ENCODE results near the gene EIF4G3. TPM values are rescaled to one million over a fixed set of nuclear protein-coding genes. Genes with fewer than 3 reads are reported as not detected.

The EIF4G3 gene
- total and polyA plus RNA-seq, 10 donors = 14.3 to 97.3 (median 64.1) TPM

DNA sequence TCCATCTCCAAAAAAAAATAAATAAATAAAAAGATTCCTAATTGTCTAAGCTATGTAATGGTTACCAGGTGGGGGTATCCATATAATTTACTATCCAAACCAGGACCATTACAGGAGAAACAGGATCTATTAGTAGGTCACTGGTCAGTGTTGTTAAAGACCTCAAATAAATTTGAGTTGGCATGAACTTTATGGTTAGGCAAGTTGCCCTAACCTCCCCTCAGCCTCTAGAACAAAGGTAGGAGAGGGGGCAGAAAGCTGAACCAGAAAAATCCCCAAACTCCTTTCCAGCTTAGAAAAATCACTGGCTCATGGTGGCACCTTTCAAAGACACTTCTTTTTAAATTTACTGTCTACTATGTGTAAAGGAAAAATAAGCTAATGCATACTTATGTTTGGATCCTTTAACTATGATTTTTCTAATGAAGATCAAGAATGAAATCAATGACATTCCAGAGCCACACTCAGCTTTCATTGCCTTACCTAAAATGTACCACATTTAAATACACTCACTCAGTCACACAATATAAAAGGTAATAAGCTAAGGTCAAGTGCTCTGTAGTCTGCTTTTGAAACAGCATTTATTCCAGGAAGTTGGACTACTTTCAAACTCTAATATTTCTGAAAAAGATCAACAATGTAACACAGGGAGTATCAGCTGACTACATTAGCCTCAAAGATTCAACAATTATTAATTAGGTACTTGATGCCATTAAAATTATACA is 13.8 kb downstream of the EIF4G3 start:
- H3K9me3 ChIP-seq = no peaks in the 10 kb centered on the region
- H3K27ac ChIP-seq = no peak overlapping the region
- H3K4me1 ChIP-seq = peaks cover 0 to 44% (median 19%) of the 10 kb centered on the region in 6 donors
- no peak for DNase-seq
- TF ChIP-seq POLR2A (IDR thresholded peaks at IDR 0.05) (no peak), POLR2AphosphoS5 (IDR thresholded peaks at IDR 0.05) (no peak)
- TF ChIP-seq, protein P1, sequence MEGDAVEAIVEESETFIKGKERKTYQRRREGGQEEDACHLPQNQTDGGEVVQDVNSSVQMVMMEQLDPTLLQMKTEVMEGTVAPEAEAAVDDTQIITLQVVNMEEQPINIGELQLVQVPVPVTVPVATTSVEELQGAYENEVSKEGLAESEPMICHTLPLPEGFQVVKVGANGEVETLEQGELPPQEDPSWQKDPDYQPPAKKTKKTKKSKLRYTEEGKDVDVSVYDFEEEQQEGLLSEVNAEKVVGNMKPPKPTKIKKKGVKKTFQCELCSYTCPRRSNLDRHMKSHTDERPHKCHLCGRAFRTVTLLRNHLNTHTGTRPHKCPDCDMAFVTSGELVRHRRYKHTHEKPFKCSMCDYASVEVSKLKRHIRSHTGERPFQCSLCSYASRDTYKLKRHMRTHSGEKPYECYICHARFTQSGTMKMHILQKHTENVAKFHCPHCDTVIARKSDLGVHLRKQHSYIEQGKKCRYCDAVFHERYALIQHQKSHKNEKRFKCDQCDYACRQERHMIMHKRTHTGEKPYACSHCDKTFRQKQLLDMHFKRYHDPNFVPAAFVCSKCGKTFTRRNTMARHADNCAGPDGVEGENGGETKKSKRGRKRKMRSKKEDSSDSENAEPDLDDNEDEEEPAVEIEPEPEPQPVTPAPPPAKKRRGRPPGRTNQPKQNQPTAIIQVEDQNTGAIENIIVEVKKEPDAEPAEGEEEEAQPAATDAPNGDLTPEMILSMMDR (IDR thresholded peaks at IDR 0.05 in 8 of 11, conservative IDR thresholded peaks at IDR 0.05 in 3 of 11) = no peak
- no peaks in the 10 kb centered on the region for H3K27me3 ChIP-seq (replicated peaks in 1 of 7)
- no peak overlapping the region for H3K4me3 ChIP-seq
- intact Hi-C loops (cut with DNase I; ENCODE audit: low total_unique reads) = no loop called here
- peaks cover 0 to 85% (median 17%) of the 10 kb centered on the region in 6 donors for H3K36me3 ChIP-seq

DNA sequence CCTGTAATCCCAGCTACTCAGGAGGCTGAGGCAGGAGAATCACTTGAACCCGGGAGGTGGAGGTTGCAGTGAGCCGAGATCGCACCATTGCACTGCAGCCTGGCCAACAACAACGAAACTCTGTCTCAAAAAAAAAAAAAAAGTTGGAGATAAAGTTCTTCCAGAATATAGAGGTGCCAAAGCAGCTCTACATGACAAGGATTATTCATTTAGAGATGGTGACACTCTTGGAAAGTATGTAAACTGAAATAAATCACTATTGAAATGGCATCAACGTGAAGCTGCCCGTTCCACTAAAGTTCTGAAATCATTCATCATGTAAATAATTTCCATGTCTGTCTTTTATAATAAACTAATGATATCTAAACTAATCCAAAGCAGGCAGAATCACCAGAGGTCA is 14.9 kb downstream of the EIF4G3 start:
- no peak for TF ChIP-seq POLR2AphosphoS5 (IDR thresholded peaks at IDR 0.05)
- TF ChIP-seq POLR2A (IDR thresholded peaks at IDR 0.05) = no peak
- TF ChIP-seq, protein P1 (IDR thresholded peaks at IDR 0.05 in 8 of 11, conservative IDR thresholded peaks at IDR 0.05 in 3 of 11) = no peak
- WGBS, 5 donors = 84 to 96% (median 88%) methylated on average over 6 of the region's 6 CpGs
- no peaks in the 10 kb centered on the region for H3K27me3 ChIP-seq (replicated peaks in 1 of 7)
- H3K36me3 ChIP-seq = peaks cover 0 to 75% (median 12%) of the 10 kb centered on the region in 6 donors
- peaks cover 0 to 54% (median 25%) of the 10 kb centered on the region in 6 donors for H3K4me1 ChIP-seq
- no peak overlapping the region for H3K27ac ChIP-seq
- DNase-seq = no peak
- intact Hi-C loops (cut with DNase I; ENCODE audit: low total_unique reads) = no loop called here
- H3K9me3 ChIP-seq = no peaks in the 10 kb centered on the region
- H3K4me3 ChIP-seq = no peak overlapping the region

DNA sequence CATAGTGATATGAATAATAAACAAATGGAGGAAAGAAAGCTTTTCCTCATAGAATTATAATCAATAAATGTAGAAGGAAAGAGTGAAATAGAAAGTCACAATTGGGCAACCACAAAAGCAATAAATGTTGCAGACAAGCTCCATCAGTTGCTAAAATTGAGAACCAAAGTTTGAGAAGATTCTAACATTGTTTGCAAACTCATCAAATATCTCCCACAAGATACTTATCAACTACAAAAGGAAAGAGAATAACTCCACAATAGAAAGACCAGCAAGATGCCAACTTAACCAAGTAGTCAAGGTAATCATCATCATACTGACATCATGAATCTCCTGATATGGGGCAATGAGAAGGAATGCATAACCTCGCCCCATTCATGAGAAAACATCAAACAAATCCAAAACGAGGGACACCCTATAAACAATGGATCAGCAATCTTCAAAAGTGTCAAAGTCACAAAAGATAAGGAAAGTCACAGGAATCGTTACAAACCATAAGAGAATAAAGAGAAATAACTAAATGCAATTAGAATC is 16.4 kb downstream of the EIF4G3 start:
- no peak for DNase-seq
- intact Hi-C loops (cut with DNase I; ENCODE audit: low total_unique reads) = no loop called here
- 86 to 97% (median 90%) methylated on average over 3 of the region's 3 CpGs for WGBS, 5 donors

DNA sequence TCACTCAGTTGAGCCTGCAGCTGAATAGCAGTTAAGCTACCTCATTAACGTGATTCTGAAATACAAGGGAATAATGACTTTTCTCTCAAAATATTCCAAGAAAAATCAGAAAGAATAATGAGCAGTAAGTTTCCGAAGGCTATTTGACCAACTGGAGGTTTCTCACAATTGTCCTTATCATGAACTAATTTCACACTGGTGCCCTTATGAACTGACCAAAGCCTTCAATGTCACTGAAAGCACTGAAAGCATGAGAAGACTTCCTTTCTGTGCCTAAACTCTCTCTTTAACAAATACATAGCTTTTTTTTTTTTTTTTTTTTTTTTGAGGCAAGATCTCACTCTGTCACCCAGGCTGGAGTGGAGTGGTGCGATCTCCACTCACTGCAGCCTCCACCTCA is 18.8 kb downstream of the EIF4G3 start:
- Histone ChIP-seq H3K4me3 (no peak overlapping the region), H3K4me1 (peaks cover 0 to 55% (median 10%) of the 10 kb centered on the region in 6 donors), H3K27ac (no peak overlapping the region), H3K27me3 (replicated peaks in 1 of 7) (no peaks in the 10 kb centered on the region), H3K9me3 (no peaks in the 10 kb centered on the region), H3K36me3 (peaks cover 0 to 71% (median 7%) of the 10 kb centered on the region in 6 donors)
- intact Hi-C loops (cut with DNase I; ENCODE audit: low total_unique reads) = no loop called here
- WGBS, 5 donors = 58 to 75% (median 62%) methylated on average over 3 of the region's 3 CpGs
- TF ChIP-seq, protein P1 (IDR thresholded peaks at IDR 0.05 in 8 of 11, conservative IDR thresholded peaks at IDR 0.05 in 3 of 11) = no peak
- TF ChIP-seq POLR2A (IDR thresholded peaks at IDR 0.05) (no peak), POLR2AphosphoS5 (IDR thresholded peaks at IDR 0.05) (no peak)
- DNase-seq = no peak

More for the DNA sequence above, 16.4 kb downstream of the EIF4G3 start:
- H3K4me1 ChIP-seq = peaks cover 0 to 54% (median 21%) of the 10 kb centered on the region in 6 donors
- no peak overlapping the region for H3K4me3 ChIP-seq
- no peak overlapping the region for H3K27ac ChIP-seq
- no peaks in the 10 kb centered on the region for H3K27me3 ChIP-seq (replicated peaks in 1 of 7)
- TF ChIP-seq, protein P1 (IDR thresholded peaks at IDR 0.05 in 8 of 11, conservative IDR thresholded peaks at IDR 0.05 in 3 of 11) = no peak
- no peak for TF ChIP-seq POLR2A (IDR thresholded peaks at IDR 0.05)
- no peak for TF ChIP-seq POLR2AphosphoS5 (IDR thresholded peaks at IDR 0.05)
- no peaks in the 10 kb centered on the region for H3K9me3 ChIP-seq
- H3K36me3 ChIP-seq = peaks cover 0 to 64% (median 7%) of the 10 kb centered on the region in 6 donors

All from spleen (tissue), 11 donors.